Fibroblast of skin of right quadriceps (primary cell): ENCODE results near the gene GALNTL6.
A peak's percentile ranks its signal among the peaks of the same experiment; 100 is the strongest.

Source experiments
- DNase-seq: peaks from one replicate; pipeline ENCODE4 v3.0.0-alpha.2; 2013

The GALNTL6 gene

DNA sequence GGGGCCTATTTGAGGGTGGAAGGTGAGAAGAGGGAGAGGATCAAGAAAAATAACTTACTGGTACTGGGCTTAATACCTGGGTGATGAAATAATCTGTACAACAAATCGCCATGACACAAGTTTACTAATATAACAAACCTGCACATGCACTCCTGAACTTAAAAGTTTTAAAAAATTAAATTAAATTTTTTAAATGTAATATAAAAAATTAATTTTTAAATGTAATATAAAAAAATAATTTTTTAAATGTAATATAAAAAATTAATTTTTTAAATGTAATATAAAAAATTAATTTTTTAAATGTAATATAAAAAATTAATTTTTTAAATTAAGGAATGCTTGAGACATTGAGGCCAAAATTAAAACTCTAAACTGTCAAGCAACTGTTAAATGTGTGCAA is 1231.1 kb downstream of the GALNTL6 start:
- DNase-seq: no peak

DNA sequence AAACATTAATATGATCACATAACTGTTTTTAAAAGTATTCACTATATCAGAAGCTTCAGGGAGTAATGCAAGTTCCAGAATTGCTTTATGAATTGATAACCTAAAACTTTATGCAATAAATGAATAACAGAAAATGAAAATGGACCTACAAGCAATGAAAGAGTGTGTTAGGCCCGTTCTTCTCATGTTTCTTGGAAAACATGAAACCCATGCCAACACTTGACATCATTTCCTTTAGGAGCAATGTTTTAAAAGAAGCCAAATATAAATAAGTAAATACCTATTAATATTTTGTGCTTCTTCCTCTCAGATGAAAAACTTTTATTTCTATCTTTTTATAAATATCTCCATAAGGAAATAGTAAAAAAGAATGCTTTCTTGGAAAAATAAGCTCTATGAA is 1232.4 kb downstream of the GALNTL6 start:
- DNase-seq: no peak

DNA sequence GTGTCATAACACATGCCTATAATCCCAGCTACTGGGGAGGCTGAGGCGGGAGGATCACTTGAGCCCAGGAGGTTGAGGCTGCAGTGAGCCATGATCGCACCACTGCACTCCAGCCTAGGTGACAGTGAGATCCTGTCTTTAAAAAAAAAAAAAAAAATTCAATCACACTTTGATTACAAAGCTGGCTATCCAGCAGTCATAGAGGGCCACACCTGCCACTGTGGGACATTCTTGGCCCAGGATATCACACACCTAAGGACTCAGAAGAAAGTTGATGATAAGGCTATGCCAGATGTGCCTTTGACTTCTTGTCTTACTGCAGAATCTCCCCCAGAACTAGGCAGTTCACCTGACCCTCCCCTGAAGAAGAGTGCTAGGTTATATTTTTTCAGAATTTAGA is 1232.9 kb downstream of the GALNTL6 start:
- DNase-seq: no peak

DNA sequence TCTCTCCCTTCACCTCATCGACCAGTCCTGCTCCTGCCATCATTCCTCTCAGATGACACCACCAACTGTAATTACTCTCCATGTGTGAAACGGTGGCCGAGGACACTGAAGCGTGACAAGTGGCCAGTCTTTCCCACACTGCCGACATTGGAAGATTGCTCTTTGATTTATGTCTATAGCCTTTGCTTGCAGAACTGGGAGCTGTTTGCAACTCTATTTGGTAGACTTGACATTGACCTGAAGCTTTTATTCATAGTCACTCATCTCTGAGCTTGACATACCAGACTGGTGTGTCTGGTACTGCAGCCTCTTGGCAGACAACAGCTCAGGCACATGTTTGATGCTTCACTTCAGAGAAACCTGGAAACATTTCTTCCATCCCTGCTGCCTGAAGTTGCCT is 1233.6 kb downstream of the GALNTL6 start:
- no peak for DNase-seq

DNA sequence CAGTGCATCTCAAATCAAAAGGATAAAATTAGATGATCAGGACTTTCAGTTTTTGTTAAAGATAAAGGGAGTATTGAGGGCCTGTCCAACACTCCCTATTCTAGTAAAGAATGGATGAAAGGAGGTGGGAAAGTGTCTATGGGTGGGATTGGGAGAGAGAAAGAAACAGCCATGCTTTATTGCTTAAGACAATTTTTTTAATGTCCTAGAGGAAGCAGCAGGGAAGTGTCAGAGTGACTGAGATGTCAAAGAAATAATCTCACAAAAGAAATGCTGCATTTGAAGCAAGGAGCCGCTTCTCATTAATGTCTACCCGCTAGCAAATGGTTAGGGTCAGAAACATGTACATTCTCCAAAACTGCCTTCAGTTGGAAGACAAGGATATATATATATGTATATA is 1238.0 kb downstream of the GALNTL6 start:
- DNase-seq: no peak

DNA sequence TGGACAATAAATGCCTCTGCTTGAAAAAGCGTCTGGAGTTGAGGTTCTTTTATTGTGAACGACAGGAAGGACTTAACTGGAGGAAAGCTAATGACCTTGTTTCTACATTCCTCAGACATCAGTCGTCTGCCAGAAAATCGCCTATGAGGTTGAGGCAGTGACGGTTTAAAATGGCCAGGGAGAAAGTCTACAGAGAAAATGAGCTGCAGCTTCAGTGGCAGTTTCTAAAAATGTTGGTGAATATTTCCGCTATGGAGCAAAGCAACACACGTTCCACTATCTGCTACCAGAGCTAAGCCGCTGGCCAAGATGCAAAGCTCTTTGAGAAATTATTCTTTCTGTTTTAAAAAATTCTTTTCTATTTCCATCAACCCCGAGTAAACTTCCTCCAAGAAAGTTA is 1238.5 kb downstream of the GALNTL6 start:
- peak; percentile 18 for DNase-seq

DNA sequence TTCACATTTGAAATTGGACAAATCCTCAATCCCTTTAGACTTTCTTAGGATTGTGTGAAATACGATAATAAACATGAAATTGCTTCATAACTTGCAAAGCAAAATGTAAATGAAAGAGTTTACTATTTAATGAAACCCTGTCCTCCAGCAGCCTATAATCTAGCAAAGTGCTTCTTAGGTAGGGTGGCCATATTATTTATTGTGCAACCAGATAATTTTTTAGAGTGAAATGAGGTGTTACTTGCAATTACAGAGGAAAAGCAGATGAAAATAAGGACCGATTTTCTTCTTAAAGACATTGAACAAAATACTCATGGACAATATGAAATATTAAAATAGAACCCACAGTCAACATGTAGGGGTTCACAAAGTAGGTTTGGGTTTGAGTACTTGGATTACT is 1239.2 kb downstream of the GALNTL6 start:
- no peak for DNase-seq

DNA sequence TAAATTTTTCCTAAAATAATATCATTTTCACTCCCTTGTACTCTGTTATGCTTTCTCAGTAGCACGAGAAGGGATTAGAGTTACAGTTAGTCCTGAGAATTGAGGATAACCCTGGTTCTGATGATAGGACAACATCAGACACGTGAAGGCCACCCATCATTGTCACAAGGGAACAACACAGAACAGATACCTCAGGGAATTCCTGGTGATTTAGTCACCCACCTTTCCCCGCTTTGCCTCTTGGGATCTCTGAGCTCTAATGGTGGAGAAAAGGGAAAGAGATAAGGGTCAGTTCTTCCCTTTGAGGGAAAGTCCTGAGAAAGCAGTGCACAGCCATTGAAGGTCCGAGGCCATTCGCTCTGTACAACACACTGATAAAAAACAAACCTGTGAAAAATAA is 1243.1 kb downstream of the GALNTL6 start:
- DNase-seq: no peak

DNA sequence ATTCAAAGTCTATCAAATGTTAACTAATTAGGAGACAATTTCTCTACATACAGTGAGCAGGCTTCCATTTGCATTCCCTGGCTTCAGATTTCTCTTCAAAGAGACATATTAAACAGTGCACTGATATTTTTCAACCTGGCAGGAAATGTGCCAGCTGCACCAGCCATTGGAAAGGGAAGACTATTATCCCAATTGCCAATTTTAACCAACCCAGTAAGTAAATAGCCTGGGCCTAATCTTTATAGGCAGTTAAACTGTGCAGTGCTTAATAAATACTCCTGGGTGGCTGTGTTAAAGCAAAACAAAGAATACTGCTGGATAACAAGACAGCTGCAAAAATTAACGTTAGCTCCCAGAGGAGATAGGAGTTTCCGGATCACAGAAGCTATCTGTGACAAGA is 1243.5 kb downstream of the GALNTL6 start:
- no peak for DNase-seq

DNA sequence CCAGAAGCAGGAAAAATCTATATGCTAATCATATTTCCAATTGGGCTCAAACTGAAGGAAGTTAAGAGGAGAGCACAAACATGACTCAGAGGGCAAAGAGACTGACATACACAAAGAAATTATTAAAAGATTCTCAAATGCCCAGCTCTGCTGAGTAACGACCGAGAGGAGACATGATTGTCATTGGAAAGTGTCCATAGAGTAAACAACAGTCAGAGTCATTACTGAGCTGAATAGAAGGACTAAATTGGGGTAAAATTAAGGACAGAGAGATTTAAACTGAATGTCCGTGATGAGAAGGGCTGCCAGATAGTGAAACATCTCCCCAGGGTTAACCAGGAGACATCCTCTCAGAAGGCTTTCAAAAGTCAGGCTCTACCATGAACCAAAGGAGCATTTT is 1244.2 kb downstream of the GALNTL6 start:
- DNase-seq: no peak

DNA sequence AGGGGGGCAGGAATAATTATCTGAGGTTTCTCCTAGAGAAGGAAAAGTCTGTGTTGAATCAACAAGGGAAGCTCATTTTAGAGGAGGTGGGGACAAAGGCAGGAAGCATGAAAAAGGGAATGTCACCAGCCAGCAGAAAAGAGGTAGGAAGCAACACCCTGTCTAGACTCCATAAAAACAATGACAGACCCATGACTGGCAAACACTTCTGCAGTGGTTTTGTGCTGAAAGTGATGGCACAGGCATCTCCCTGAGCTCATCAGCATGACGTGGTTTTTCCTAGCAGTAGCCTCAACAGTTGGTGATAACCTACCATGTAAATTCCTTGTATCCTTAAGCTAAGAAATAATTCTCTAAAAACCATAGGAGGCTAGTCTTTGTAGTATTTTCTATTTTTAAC is 1244.7 kb downstream of the GALNTL6 start:
- no peak for DNase-seq

DNA sequence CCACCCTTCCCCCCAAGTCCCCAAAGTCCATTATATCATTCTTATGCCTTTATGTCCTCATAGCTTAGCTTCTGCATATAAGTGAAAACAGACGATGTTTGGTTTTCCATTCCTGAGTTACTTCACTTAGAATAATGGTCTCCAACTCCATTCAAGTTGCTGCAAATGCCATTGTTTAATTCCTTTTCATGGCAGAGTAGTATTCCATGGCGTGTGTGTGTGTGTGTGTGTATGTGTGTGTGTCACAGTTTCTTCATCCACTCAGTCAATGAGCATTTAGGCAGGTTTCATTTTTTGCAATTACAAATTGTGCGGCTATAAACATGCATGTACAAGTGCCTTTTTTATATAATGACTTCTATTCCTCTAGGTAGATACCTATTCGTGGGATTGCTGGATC is 1248.0 kb downstream of the GALNTL6 start:
- no peak for DNase-seq

DNA sequence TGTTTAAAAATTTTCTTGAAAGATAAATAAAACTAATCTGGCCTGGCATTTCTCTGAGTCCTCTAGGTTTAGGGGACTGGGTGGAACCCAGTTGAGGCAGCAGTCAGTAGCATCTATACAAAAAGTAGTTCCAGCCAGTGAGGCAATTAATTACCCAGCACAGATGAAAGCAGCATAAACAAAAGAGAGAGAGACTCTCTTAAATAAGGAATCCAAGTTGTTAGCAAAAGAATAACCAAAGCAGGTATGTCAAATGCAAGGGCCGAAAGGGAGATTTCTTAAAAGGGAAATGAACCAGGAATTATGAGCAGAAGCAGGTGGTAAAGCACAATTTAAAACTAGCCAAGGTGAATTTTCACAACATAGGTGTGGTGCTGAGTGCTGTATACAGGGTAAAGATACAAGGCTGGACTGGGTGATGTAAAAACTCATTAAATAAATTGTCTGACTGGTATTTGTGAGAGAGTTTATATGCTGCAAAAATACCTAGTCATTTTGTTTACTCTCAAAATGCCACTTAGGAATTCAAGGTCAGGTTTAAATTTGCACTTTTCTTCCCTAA is 1260.8 kb downstream of the GALNTL6 start:
- DNase-seq: no peak

DNA sequence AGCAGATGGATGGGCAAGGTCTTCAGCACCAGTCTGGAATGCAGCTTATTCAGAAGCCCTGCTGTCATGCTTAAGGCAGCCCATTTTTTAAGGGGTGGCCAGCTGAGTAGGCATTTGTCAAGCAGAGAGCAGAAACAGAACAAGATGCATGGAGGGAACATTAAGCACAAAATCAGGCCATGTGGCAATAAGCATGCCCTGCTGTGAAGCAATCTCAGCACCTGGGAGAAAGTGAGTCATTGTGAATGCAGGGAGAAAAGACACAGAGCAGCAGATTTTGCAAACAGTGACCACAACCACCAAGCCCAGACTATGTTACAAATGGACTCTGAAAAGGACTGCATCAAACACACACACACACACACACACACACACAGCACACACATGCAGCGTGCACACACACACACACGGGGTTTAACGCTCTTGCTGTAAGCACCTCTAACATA is 1261.3 kb downstream of the GALNTL6 start:
- DNase-seq: peak; percentile 82

DNA sequence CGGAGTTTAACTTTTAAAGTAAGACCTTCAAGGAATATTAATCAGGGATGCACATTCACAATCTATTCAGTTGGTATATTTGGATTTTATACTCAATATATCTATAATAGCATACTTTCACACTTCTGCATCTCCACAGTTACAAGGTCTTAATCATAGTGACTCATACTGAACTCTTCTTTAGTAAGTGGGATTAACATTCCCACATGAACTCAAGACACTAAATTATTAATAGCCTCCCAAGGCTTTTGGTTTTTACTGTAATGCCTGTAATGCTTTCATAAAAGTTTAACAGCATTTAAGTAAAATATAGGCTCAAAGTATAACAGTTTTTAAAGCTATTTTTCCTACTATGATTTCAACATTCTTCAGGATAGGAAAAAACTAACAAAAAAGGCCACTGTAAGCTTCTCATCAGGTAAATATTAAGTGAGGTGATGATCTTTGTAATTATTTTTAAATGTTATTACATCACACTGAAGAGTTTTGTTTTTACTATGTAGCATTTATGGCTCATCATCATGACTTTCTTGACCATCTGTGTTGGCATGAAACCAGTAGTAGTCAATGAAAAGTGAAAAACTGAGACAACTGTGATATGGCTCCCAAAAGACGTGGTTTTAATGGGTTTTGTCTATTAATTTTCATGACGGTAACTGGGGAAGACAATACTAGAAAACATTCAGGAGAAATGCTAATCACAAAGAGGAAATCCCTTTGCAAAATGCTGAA is 1263.9 kb downstream of the GALNTL6 start:
- peak; percentile 68 for DNase-seq

DNA sequence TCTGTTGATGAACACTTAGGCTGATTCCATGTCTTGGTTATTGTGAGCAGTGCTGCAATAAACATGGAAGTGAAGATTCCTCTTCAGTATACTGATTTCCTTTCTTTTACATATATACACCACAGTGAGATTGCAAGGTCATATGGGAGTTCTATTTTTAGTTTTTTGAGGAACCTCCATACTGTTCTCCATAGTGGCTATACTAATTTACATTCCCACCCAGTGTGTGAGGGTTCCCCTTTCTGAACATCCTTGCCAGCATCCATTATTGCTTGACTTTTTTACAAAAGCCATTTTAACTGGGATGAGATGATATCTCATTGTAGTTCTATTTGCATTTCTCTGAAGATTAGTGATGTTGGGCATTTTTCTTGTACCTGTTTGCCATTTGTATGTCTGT is 1274.9 kb downstream of the GALNTL6 start:
- no peak for DNase-seq
